Epithelial cell of esophagus (primary cell): ENCODE data around the gene POLD4.

Source experiments
- DNase-seq: peaks from one replicate; pipeline ENCODE4 v3.0.0; 2010; ENCODE audit warnings: low read depth
- H3K4me3 ChIP-seq: 2 replicates; pipeline ENCODE4 v1.5.1; 2011; ENCODE audit warnings: mild to moderate bottlenecking, low read length, control low read depth
- CTCF ChIP-seq: IDR thresholded peaks from 2 replicates; pipeline ENCODE4 v1.5.1; 2011; ENCODE audit warnings: low read depth, mild to moderate bottlenecking, low read length, control low read depth, inconsistent platforms; ENCODE audit not compliant: insufficient read depth; ENCODE audit errors: missing control alignments

Gene POLD4

GRCh38 chr11:67376063-67376820 is 22.9 kb upstream of the POLD4 start:
- no peak for TF ChIP-seq CTCF
- DNase-seq = no peak
- H3K4me3 ChIP-seq = no peak overlapping the region

GRCh38 chr11:67375320-67376055 is 22.1 kb upstream of the POLD4 start:
- no peak overlapping the region for H3K4me3 ChIP-seq
- no peak for DNase-seq
- no peak for TF ChIP-seq CTCF

GRCh38 chr11:67374571-67375281 is 21.4 kb upstream of the POLD4 start:
- no peak for DNase-seq
- TF ChIP-seq CTCF = no peak
- no peak overlapping the region for H3K4me3 ChIP-seq

- peak; percentile 94 for DNase-seq
- peak; percentile 42 for TF ChIP-seq CTCF
- H3K4me3 ChIP-seq = peak overlapping the region; percentile 52
Measured at GRCh38 chr11:67373648-67374570, 20.6 kb upstream of the POLD4 start.

GRCh38 chr11:67372993-67373647 is 19.8 kb upstream of the POLD4 start, which contains the start of gene CLCF1:
TSS of gene CLCF1 (minus strand) at chr11:67373598. CDS start at chr11:67373539, 59 bp downstream.
- H3K4me3 ChIP-seq = peak within 1 kb of the TSS; percentile 52
- no peak for TF ChIP-seq CTCF
- DNase-seq = peak; percentile 44

GRCh38 chr11:67372321-67372992 is 19.1 kb upstream of the POLD4 start:
- peak overlapping the region; percentile 52 for H3K4me3 ChIP-seq
- TF ChIP-seq CTCF = no peak
- no peak for DNase-seq
